IPS-11a (cell line): ENCODE results near the gene KIF5A.
"Not testable (repeated sequence)": the region's sequence is repeated elsewhere in the genome, so short reads cannot be mapped to it uniquely, and the experiment has no call there.

ENCODE experiments used
- H3K4me3 ChIP-seq: one replicate; pipeline ENCODE4 v1.5.1; 2013; ENCODE audit warnings: low read depth, low read length, control low read depth

KIF5A gene

DNA sequence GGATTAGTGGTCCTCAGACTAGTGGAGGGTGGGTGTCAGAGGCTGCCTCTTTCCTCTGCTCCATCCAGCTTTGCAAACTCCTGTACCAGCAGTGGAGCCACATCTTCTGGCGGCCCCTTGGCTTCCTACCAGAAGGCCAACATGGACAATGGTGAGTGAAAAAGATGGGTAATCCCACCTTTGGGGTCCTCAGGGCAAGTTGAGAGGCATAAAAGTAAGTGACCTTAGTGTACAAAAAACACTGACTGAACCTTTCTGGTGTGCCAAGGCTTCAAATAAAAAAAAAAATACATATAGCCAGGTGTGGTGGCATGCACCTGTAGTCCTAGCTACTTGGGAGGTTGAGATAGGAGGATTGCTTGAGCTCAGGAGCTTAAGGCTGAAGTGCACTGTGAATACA is 32.0 kb downstream of the KIF5A start:
- H3K4me3 ChIP-seq: no peak overlapping the region

- no peak overlapping the region for H3K4me3 ChIP-seq
These were observed 32.6 kb downstream of the KIF5A start for GRCh38 chr12:57582440-57582839.

GRCh38 chr12:57583008-57583831 is 33.4 kb downstream of the KIF5A start:
- no peak overlapping the region for H3K4me3 ChIP-seq

- no peak overlapping the region for H3K4me3 ChIP-seq
These were observed 34.2 kb downstream of the KIF5A start for GRCh38 chr12:57584050-57584449.

DNA sequence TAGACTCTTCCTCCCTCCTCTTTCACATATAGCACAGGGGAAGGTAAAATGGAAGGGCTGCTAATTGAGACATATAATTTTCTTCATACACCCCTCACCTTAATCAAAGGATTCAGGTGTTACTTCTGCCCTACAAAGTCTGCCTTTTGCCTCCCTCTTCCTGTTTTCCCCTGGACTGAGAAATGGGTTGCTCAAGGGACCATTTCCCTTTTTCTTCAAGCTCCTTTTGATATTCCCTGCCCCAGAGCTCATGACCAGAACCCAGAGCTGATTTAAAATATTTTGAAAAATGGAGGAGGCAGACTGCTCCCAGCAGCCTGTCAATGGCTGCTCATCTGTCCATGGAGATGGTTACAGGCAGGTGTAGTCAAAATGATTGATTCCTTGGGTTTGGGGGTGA is 34.8 kb downstream of the KIF5A start:
- no peak overlapping the region for H3K4me3 ChIP-seq

DNA sequence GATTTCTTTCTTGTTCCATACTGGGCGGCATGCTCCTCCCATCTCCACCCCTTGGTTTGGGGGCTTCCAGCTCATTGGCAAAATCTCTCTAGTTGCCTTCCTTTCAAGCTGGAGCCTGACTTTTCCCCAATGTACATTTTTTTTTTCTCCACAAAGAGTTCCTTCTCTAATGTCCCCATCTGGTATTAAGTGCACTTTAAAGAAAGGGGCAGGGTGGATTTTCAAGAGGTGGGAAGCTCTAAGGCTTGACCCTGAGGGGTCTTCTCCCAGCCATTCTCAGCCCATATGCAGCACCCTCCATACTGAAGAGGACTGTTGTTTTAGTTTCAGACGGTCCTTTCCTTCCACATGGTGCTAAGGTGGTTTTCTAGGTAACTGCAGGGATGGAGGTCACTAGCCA is 35.3 kb downstream of the KIF5A start:
- H3K4me3 ChIP-seq: no peak overlapping the region

- no peak overlapping the region for H3K4me3 ChIP-seq
These were observed 36.3 kb downstream of the KIF5A start for GRCh38 chr12:57586128-57586527.

GRCh38 chr12:57586832-57587429 is 37.1 kb downstream of the KIF5A start:
- H3K4me3 ChIP-seq: no peak overlapping the region

- not testable (repeated sequence) for H3K4me3 ChIP-seq
These were observed 39.2 kb downstream of the KIF5A start for GRCh38 chr12:57588951-57589610.

DNA sequence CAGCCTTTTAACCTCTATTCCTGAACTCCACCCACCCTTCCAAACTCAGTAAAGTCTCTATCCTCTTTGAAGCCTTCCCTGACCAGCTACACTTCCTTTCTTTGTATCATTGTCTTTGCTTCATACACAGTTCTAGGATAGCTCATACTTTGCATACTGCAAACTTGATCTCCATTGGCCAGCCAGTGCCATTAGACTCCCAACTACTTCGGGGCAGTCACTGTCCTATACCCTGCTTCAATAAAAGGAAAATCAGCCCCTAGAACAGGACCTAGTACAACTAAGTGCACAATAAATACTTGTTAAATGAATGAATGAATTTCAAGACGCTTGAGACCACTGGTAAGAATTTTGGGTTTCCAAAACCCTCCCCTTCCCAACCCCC is 40.6 kb downstream of the KIF5A start:
- peak overlapping the region; percentile 92 for H3K4me3 ChIP-seq

- H3K4me3 ChIP-seq: peak within 1 kb of the TSS; percentile 92
These were observed 41.3 kb downstream of the KIF5A start, which contains the start of gene PIP4K2C for GRCh38 chr12:57590864-57591781. Gene PIP4K2C, plus strand, starts transcription at chr12:57591192. Its CDS starts 98 bp downstream, at chr12:57591290.

GRCh38 chr12:57591782-57592325 is 42.0 kb downstream of the KIF5A start:
- peak overlapping the region; percentile 92 for H3K4me3 ChIP-seq

- H3K4me3 ChIP-seq: no peak overlapping the region
These were observed 42.8 kb downstream of the KIF5A start for GRCh38 chr12:57592551-57593165.

- H3K4me3 ChIP-seq: no peak overlapping the region
These were observed 43.3 kb downstream of the KIF5A start for GRCh38 chr12:57593187-57593586.

- no peak overlapping the region for H3K4me3 ChIP-seq
These were observed 50.6 kb downstream of the KIF5A start for GRCh38 chr12:57600395-57600794.

DNA sequence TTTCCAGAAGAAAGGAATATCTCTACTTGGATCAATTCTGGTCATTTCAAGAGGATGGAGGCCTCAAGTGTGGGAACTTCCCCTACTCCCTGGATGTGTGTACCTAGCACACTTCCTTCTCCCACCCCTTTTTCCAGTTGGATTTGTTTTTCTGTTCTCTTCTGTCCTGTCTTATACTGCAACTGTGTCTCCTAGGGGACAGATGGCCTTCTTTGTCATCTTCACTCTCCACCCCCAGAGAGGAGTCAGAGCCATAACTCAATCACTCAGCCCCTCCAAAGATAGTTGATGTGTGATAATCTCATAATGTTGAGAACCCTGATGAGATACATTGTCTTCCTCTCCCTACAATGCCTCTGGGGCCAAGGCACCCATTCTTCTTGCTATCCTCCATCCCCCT is 52.7 kb downstream of the KIF5A start:
- no peak overlapping the region for H3K4me3 ChIP-seq

- H3K4me3 ChIP-seq: no peak overlapping the region
These were observed 53.5 kb downstream of the KIF5A start for GRCh38 chr12:57603324-57603723.

DNA sequence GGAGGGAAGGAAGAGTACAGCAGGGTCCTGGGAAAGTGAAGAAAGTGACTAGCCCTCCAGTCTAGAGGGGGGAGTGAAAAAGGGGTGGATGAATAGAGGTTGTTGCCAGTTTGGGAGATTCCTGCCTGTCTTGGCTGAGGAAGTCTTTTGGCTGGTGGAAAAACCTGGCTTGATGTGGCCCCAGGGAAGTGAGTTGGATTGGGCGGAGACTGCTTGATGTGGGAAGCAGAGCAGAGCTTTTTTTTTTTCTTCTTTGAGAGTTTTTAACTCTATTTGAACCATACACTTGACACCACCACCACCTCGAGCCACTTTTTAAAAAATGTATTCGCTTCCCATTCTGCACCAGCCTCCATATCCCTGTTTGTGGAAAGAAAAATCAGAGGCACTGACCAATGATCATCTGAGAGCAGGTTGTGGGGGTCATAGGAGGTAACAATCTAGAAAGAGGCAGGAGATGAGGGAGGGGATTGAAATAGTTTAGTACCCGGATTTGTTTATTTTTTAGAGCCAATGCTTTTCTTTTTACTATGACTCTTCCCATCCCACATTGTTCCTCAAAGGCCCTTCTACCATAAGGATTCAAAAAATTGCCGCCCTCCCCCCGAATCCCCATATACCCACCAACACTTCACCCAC is 54.1 kb downstream of the KIF5A start:
- peak overlapping the region; percentile 88 for H3K4me3 ChIP-seq

GRCh38 chr12:57604454-57604991 is 54.7 kb downstream of the KIF5A start, which contains the start of gene DTX3:
Gene DTX3, plus strand, starts transcription at chr12:57604824. Its CDS starts 1,694 bp downstream, at chr12:57606518.
- peak within 1 kb of the TSS; percentile 88 for H3K4me3 ChIP-seq
